ENCODE measurements around the gene CAMKK2.

Gene CAMKK2

DNA sequence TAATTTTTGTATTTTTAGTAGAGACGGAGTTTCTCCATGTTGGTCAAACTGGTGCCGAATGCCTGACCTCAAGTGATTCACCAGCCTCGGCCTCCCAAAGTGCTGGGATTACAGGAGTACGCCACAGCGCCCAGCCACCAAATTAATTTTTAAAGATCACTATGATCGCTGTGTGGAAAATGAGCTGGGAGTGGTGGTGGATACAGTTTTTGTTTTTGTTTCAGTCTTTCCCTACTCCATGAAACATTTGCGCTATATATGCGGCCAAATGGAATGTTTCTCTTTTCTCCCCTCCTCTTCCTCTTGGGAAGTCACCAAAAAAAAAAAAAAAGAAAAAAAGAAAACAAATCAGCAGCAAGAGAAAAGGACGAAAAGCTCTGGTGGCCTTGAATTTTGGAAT is 107.4 kb downstream of the CAMKK2 start:
- no peak for DNase-seq
- Histone ChIP-seq H3K27me3 (replicated peaks; ENCODE audit: control insufficient read depth, insufficient read depth, low read length, poor library complexity, severe bottlenecking) (no peaks in the 10 kb centered on the region), H3K27ac (ENCODE audit: insufficient read depth, low read length, poor library complexity, severe bottlenecking) (no peak overlapping the region), H3K4me1 (ENCODE audit: control insufficient read depth, insufficient read depth, low read length, poor library complexity, severe bottlenecking) (no peaks in the 10 kb centered on the region), H3K4me3 (ENCODE audit: insufficient read depth, low read depth, low read length, poor library complexity, severe bottlenecking) (no peak overlapping the region), H3K9me3 (ENCODE audit: control insufficient read depth, low read length) (no peaks in the 10 kb centered on the region), H3K36me3 (ENCODE audit: control insufficient read depth, insufficient read depth, low read length) (peaks cover 5% of the 10 kb centered on the region)

DNA sequence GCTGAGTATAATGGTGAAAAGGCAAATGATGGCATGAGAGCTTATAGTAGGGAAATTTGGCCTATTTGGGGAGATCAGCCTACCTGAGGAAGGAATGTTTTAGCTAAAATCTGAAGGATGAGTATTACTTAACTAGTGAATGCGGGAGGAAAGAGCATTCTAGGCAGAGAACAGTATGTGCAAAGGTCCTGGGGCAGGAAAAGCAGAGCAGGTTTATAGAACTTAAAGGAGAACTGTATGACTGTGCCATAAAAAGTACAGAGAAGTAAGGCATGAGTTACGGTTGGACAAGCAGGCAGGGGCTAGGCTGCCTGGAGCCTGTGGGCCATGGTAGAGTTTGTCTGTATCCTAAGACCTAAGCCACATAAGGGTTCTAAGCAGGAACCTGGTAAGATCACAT is 108.3 kb downstream of the CAMKK2 start:
- DNase-seq = no peak
- H3K36me3 ChIP-seq (ENCODE audit: control insufficient read depth, insufficient read depth, low read length) = peaks cover 5% of the 10 kb centered on the region
- no peaks in the 10 kb centered on the region for H3K27me3 ChIP-seq (replicated peaks; ENCODE audit: control insufficient read depth, insufficient read depth, low read length, poor library complexity, severe bottlenecking)
- no peaks in the 10 kb centered on the region for H3K9me3 ChIP-seq (ENCODE audit: control insufficient read depth, low read length)
- no peaks in the 10 kb centered on the region for H3K4me1 ChIP-seq (ENCODE audit: control insufficient read depth, insufficient read depth, low read length, poor library complexity, severe bottlenecking)
- H3K4me3 ChIP-seq (ENCODE audit: insufficient read depth, low read depth, low read length, poor library complexity, severe bottlenecking) = no peak overlapping the region
- H3K27ac ChIP-seq (ENCODE audit: insufficient read depth, low read length, poor library complexity, severe bottlenecking) = no peak overlapping the region
